ENCODE measurements around the gene PROSER3. TPM values are rescaled to one million over a fixed set of nuclear protein-coding genes. Genes with fewer than 3 reads are reported as not detected.
A peak's percentile ranks its signal among the peaks of the same experiment; 100 is the strongest.

PROSER3 gene
- total and polyA plus RNA-seq, 4 donors = 2.8 to 27.7 (median 11.5) TPM

GRCh38 chr19:35738021-35738886, 19.7 kb upstream of the PROSER3 start:
- no peaks in the 10 kb centered on the region for H3K27me3 ChIP-seq (ENCODE audit: control insufficient read depth, insufficient read depth, low read length)

DNA sequence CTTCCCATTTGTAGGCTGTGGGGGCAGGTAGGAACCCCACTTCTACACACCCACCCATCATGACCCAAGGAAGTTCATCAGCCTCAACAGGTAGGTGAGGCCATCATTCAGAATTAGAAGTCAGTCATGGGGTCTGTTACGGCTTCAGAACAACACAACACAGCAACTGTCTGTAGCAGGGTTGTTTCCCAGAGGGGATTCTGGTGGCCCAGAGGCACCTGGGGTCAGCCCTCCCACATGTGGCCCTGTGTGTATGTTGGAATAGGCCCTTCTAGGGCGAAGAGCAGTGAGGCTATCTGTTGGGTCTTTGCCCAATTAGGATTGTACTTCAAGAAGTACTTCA, 19.1 kb upstream of the PROSER3 start:
- H3K27me3 ChIP-seq (ENCODE audit: control insufficient read depth, insufficient read depth, low read length) = no peaks in the 10 kb centered on the region
- H3K9me3 ChIP-seq (ENCODE audit: control insufficient read depth, insufficient read depth, low read length) = no peaks in the 10 kb centered on the region
- H3K4me3 ChIP-seq (ENCODE audit: low read depth, low read length) = no peak overlapping the region
- no peak overlapping the region for H3K27ac ChIP-seq (ENCODE audit: low read depth, low read length)
- 80% methylated on average over 2 of the region's 2 CpGs for WGBS (ENCODE audit: insufficient coverage)
- H3K36me3 ChIP-seq (ENCODE audit: control insufficient read depth, insufficient read depth, low read length) = peaks cover 75% of the 10 kb centered on the region
- DNase-seq (ENCODE audit: low read depth in 4 of 6, low spot score in 6 of 6) = no peak
- peaks cover 28% of the 10 kb centered on the region for H3K4me1 ChIP-seq (ENCODE audit: control insufficient read depth, insufficient read depth, low read length)

More at GRCh38 chr19:35738021-35738886, 19.7 kb upstream of the PROSER3 start:
- Histone ChIP-seq H3K36me3 (ENCODE audit: control insufficient read depth, insufficient read depth, low read length) (peaks cover 75% of the 10 kb centered on the region), H3K4me3 (ENCODE audit: low read depth, low read length) (no peak overlapping the region), H3K9me3 (ENCODE audit: control insufficient read depth, insufficient read depth, low read length) (no peaks in the 10 kb centered on the region), H3K27ac (ENCODE audit: low read depth, low read length) (no peak overlapping the region), H3K4me1 (ENCODE audit: control insufficient read depth, insufficient read depth, low read length) (peaks cover 26% of the 10 kb centered on the region)
- no peak for DNase-seq (ENCODE audit: low read depth in 4 of 6, low spot score in 6 of 6)
- 95% methylated on average over 23 of the region's 37 CpGs for WGBS (ENCODE audit: insufficient coverage)

DNA sequence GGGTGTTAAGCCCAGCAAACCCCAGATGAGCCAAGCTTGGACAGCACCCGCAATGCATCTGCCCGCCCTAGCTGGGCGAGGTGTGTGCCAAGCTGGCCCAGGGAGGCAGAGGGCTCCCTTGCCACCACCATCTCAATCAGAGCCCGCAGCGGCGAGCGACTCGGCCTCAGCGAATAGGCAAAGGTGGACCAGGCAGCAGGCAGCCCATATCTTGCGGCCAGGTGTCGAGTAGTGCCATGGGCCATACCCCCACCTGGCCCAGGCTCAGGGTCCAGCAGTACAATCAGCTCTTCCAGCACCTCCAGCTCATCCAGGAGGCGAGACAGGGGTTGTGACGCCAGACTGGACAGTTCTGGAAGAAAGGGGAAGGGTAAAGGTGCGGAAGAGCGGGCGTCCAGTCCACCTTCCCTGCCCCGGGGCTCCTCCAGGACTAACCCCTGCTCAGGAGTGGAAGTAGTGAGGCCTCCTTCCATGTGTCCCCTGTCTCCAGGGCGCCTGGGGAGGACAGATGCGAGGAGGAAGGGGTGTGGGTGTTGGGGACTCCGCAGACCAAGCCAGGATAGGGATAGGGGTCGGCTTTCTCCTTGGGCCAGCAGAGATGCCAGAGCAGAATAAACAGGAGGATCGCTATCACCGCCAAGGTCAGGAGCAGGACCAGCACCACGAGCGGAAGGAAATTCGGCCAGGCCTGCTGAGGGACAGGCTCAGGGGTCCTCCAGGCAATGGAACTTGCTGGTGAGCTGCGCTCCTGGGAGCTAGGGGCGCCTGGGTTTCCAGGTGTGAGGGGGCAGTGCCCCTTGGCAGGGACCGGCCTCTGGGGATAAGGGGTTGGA, 18.5 kb upstream of the PROSER3 start:
- Histone ChIP-seq H3K4me3 (ENCODE audit: low read depth, low read length) (peak overlapping the region; percentile 61), H3K27me3 (ENCODE audit: control insufficient read depth, insufficient read depth, low read length) (no peaks in the 10 kb centered on the region), H3K36me3 (ENCODE audit: control insufficient read depth, insufficient read depth, low read length) (peaks cover 72% of the 10 kb centered on the region), H3K4me1 (ENCODE audit: control insufficient read depth, insufficient read depth, low read length) (peaks cover 35% of the 10 kb centered on the region), H3K27ac (ENCODE audit: low read depth, low read length) (no peak overlapping the region), H3K9me3 (ENCODE audit: control insufficient read depth, insufficient read depth, low read length) (no peaks in the 10 kb centered on the region)
- no peak for DNase-seq (ENCODE audit: low read depth in 4 of 6, low spot score in 6 of 6)
- 79% methylated on average over 25 of the region's 29 CpGs for WGBS (ENCODE audit: insufficient coverage)

DNA sequence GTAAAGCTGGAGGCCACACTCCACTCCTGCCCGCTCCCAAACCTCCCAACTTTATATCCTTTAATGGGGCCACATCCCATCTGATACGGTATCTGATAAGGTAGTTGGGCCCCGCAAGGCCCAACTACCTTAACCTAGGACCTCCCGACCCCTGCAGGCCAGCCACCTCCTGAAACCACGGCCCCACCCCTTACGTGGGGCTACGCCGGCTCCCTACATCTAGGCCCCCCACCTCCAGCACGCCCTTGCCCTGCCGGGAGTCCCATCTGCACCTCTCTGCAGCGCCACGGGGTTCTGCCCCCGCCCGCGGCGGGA, 17.9 kb upstream of the PROSER3 start:
- peaks cover 66% of the 10 kb centered on the region for H3K36me3 ChIP-seq (ENCODE audit: control insufficient read depth, insufficient read depth, low read length)
- peak overlapping the region; percentile 61 for H3K4me3 ChIP-seq (ENCODE audit: low read depth, low read length)
- peak overlapping the region; percentile 62 for H3K27ac ChIP-seq (ENCODE audit: low read depth, low read length)
- no peaks in the 10 kb centered on the region for H3K27me3 ChIP-seq (ENCODE audit: control insufficient read depth, insufficient read depth, low read length)
- no peaks in the 10 kb centered on the region for H3K9me3 ChIP-seq (ENCODE audit: control insufficient read depth, insufficient read depth, low read length)
- peaks cover 40% of the 10 kb centered on the region for H3K4me1 ChIP-seq (ENCODE audit: control insufficient read depth, insufficient read depth, low read length)
- no peak for DNase-seq (ENCODE audit: low read depth in 4 of 6, low spot score in 6 of 6)
- WGBS (ENCODE audit: insufficient coverage) = 4% methylated on average over 16 of the region's 16 CpGs

DNA sequence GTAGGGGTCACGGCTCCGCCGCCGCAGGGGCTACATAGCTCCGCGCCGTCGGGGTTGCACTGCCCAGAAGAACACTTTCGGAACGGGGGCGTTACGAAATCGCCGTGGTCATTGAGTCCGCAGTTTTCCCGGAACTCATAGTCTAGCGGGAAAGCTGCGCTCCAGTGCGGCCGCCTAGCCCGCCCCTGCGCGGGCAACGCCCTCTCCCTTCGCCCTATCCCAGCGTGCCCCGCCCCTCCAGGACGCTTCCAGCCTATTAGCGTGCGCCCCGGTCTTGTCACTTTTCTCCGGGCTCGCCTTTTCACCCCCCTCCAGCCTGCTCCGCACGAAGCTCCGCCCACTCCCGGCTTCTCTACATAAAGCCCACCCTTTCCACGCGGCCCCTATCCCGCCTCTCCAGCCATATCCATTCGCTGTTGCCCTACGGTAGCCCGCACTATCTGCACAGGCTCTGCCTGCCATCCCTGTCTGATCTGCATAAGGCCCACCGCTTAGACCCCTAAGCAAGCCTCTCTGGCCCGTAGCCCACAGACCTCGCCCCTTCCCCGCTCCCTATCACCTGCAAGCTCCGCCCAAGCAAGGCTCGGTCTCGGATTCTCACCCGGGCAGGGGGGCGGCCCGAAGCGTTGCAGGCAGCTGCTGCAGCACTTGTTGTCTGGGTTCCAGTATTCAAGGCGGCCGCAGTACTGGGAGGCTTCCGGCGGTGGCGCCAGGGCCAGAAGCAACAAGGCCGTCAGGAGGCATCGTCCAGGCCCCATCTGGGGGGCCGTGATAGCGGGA, 17.4 kb upstream of the PROSER3 start:
- WGBS (ENCODE audit: insufficient coverage) = 0% methylated on average over 62 of the region's 63 CpGs
- Histone ChIP-seq H3K27ac (ENCODE audit: low read depth, low read length) (peak overlapping the region; percentile 87), H3K4me1 (ENCODE audit: control insufficient read depth, insufficient read depth, low read length) (peaks cover 40% of the 10 kb centered on the region), H3K9me3 (ENCODE audit: control insufficient read depth, insufficient read depth, low read length) (no peaks in the 10 kb centered on the region), H3K4me3 (ENCODE audit: low read depth, low read length) (peak overlapping the region; percentile 61), H3K27me3 (ENCODE audit: control insufficient read depth, insufficient read depth, low read length) (no peaks in the 10 kb centered on the region), H3K36me3 (ENCODE audit: control insufficient read depth, insufficient read depth, low read length) (peaks cover 61% of the 10 kb centered on the region)
- peak; percentile 89 to 99 (median 96) for DNase-seq (ENCODE audit: low read depth in 4 of 6, low spot score in 6 of 6)

- no peak for DNase-seq (ENCODE audit: low read depth in 4 of 6, low spot score in 6 of 6)
- H3K27me3 ChIP-seq (ENCODE audit: control insufficient read depth, insufficient read depth, low read length) = no peaks in the 10 kb centered on the region
- H3K36me3 ChIP-seq (ENCODE audit: control insufficient read depth, insufficient read depth, low read length) = peaks cover 57% of the 10 kb centered on the region
- peak overlapping the region; percentile 61 for H3K4me3 ChIP-seq (ENCODE audit: low read depth, low read length)
- WGBS (ENCODE audit: insufficient coverage) = 0% methylated on average over 10 of the region's 12 CpGs
- H3K4me1 ChIP-seq (ENCODE audit: control insufficient read depth, insufficient read depth, low read length) = peaks cover 46% of the 10 kb centered on the region
- peak overlapping the region; percentile 87 for H3K27ac ChIP-seq (ENCODE audit: low read depth, low read length)
- H3K9me3 ChIP-seq (ENCODE audit: control insufficient read depth, insufficient read depth, low read length) = no peaks in the 10 kb centered on the region
Measured at GRCh38 chr19:35741203-35741515, 16.8 kb upstream of the PROSER3 start.

DNA sequence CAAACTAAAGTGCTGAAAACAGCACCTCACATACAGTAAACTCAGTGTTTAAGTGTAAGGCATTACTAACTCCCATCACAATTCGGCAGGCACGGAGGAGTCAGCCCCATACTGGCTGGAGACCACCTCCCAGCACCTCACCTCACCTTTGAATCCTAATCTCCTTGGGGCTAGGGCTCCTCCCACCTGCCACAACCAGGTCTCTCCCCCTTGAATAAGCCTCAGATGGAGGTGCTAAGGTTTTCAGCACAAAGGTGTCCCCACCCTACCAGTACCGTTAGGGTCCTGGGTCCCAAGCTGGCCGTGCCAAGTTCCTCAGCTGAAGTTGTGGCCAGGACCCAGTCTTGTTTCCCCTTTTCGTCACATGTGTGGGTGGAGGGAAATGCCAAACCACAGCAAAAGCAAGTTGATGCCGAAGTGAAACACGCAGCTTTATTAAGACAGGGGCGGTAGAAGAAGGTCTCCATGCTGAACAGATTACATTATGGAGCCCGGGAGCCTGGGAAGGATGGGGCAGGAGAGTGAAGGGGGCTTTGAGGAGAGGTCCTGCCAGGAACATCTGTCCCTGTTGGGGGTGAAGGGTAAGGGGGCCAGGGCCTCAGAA, 15.8 kb upstream of the PROSER3 start, which contains the start of gene IGFLR1:
Gene IGFLR1 (minus strand): TSS at position 332 of the 604 bp plus-strand sequence. CDS start 1,272 bp downstream, outside the sequence.
- no peak within 1 kb of the TSS for H3K27ac ChIP-seq (ENCODE audit: low read depth, low read length)
- no peak within 1 kb of the TSS for H3K4me3 ChIP-seq (ENCODE audit: low read depth, low read length)
- peaks cover 51% of the 10 kb centered on the region for H3K4me1 ChIP-seq (ENCODE audit: control insufficient read depth, insufficient read depth, low read length)
- 86% methylated on average over 8 of the region's 9 CpGs for WGBS (ENCODE audit: insufficient coverage)
- no peaks in the 10 kb centered on the region for H3K9me3 ChIP-seq (ENCODE audit: control insufficient read depth, insufficient read depth, low read length)
- H3K27me3 ChIP-seq (ENCODE audit: control insufficient read depth, insufficient read depth, low read length) = no peaks in the 10 kb centered on the region
- H3K36me3 ChIP-seq (ENCODE audit: control insufficient read depth, insufficient read depth, low read length) = peaks cover 47% of the 10 kb centered on the region
- DNase-seq (ENCODE audit: low read depth in 4 of 6, low spot score in 6 of 6) = no peak

- no peak overlapping the region for H3K4me3 ChIP-seq (ENCODE audit: low read depth, low read length)
- H3K27me3 ChIP-seq (ENCODE audit: control insufficient read depth, insufficient read depth, low read length) = no peaks in the 10 kb centered on the region
- H3K27ac ChIP-seq (ENCODE audit: low read depth, low read length) = peak overlapping the region; percentile 100
- H3K36me3 ChIP-seq (ENCODE audit: control insufficient read depth, insufficient read depth, low read length) = peaks cover 34% of the 10 kb centered on the region
- no peak for DNase-seq (ENCODE audit: low read depth in 4 of 6, low spot score in 6 of 6)
- WGBS (ENCODE audit: insufficient coverage) = 88% methylated on average over 17 of the region's 19 CpGs
- H3K9me3 ChIP-seq (ENCODE audit: control insufficient read depth, insufficient read depth, low read length) = no peaks in the 10 kb centered on the region
- peaks cover 60% of the 10 kb centered on the region for H3K4me1 ChIP-seq (ENCODE audit: control insufficient read depth, insufficient read depth, low read length)
Measured at GRCh38 chr19:35743640-35744429, 14.1 kb upstream of the PROSER3 start.

All from spinal cord (tissue), 10 donors.